Measurements from ENCODE around the gene ACSBG1.

DNA sequence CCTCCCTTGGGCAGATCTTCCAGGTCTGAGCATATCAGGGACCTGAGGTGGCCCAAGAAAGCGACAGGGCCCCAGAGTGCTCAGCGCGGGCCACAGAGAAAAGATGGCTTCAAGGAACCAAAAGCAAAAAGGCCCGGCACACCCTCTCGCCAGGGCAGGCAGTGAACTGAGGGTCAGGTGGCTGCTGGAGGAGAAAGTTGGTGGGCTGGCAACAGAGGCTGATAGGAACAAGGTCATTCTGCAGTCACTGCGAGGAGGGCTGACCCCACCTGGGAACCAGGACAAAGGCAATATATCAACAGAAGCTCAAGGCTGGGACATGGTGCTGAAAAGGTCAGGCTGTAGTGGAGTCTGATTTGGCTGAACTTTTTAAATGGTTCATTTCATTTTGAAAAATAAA lies 2.8 kb upstream of the ACSBG1 start:
- TF ChIP-seq EZH2 (IDR thresholded peaks at IDR 0.05; ENCODE audit: insufficient read depth, poor library complexity, severe bottlenecking) (no peak), EZH2phosphoT487 (IDR thresholded peaks at IDR 0.05; ENCODE audit: insufficient read depth, low read depth) (no peak)

Measured in GM23248 (cell line).